ENCODE results near the gene RTP3. TPM values are rescaled to one million over a fixed set of nuclear protein-coding genes. Genes with fewer than 3 reads are reported as not detected.

Gene RTP3
- total and polyA plus RNA-seq, 2 of the 4 experiments (the other 2 are of a cell fraction) = 0.18 to 0.26 TPM

DNA sequence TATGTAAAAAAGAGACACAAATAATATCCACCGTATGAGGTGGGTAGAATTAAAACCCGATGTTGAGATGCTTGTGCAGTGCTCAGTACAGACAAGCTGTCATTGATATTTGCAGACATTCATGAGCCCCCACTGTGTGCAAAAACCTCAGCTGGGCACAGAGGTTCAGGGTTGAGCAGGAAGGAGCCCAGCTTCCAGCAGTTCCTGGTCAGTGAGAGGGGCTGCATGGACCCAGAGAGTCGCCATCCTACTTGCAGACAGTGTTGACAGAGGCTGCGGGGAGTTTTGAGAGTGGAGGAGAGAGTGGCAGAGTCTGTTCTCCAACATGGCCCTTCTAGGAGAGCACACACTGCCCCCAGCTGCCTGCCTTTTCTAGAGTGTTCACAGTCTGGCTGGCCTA is 26.9 kb upstream of the RTP3 start:
- Histone ChIP-seq H3K79me1 (ENCODE audit: low read depth in 1 of 2, low read length in 2 of 2) (no peaks in the 10 kb centered on the region), H3K18ac (ENCODE audit: low read depth, low read length) (no peak overlapping the region), H2AK5ac (ENCODE audit: low read depth, low read length) (no peak overlapping the region), H4K8ac (ENCODE audit: low read depth in 2 of 2, low read length in 2 of 2) (no peak overlapping the region), H4K91ac (ENCODE audit: insufficient read depth, low read depth, low read length) (no peak overlapping the region), H3K4me2 (ENCODE audit: low read depth, low read length) (no peak overlapping the region), H3K14ac (replicated peaks; ENCODE audit: low read depth, low read length) (no peak overlapping the region), H3K27ac (ENCODE audit: insufficient read depth, low read length) (no peak overlapping the region), H4K20me1 (ENCODE audit: insufficient read depth, low read length) (no peaks in the 10 kb centered on the region), H3K27me3 (ENCODE audit: control insufficient read depth, insufficient read depth, low read length) (peaks cover 61% of the 10 kb centered on the region), H3K36me3 (ENCODE audit: control insufficient read depth, insufficient read depth, low read length) (no peaks in the 10 kb centered on the region), H2BK20ac (ENCODE audit: low read depth, low read length) (no peak overlapping the region), H2BK15ac (ENCODE audit: low read depth, low read length) (no peak overlapping the region), H3K56ac (ENCODE audit: extremely low read depth, insufficient read depth, low read length) (no peak overlapping the region), H3K4me1 (ENCODE audit: control insufficient read depth, insufficient read depth, low read length) (no peaks in the 10 kb centered on the region), H3K4me3 (ENCODE audit: insufficient read depth, low read depth, low read length) (no peak overlapping the region), H2BK5ac (ENCODE audit: low read depth, low read length, poor library complexity, severe bottlenecking) (no peak overlapping the region), H3K23ac (ENCODE audit: low read depth, low read length) (no peak overlapping the region), H3K9me1 (ENCODE audit: insufficient read depth, low read length) (no peaks in the 10 kb centered on the region), H3K9me3 (ENCODE audit: control insufficient read depth, insufficient read depth, low read length) (peaks cover 12% of the 10 kb centered on the region), H2AFZ (replicated peaks; ENCODE audit: low read length, poor library complexity) (no peak overlapping the region), H4K5ac (ENCODE audit: low read depth, low read length) (no peak overlapping the region), H2AK9ac (replicated peaks; ENCODE audit: low read depth, low read length, poor library complexity) (no peak overlapping the region), H3K4ac (ENCODE audit: low read depth, low read length) (no peak overlapping the region), H3K9ac (ENCODE audit: low read depth, low read length) (no peak overlapping the region), H2BK120ac (ENCODE audit: low read depth, low read length) (no peak overlapping the region)
- in situ Hi-C loops (cut with MboI; ENCODE audit: low sequenced_read_pairs) = no loop called here
- no CpG with 5 or more reads among the region's 4 CpGs for WGBS, 2 experiments (ENCODE audit: extremely low coverage in 2 of 2, insufficient read length in 1 of 2)
- dilution Hi-C loops (cut with HindIII; ENCODE audit: low sequenced_read_pairs, unreplicated experiment) = no loop called here
- CTCF ChIA-PET = no interaction called here
- ATAC-seq (ENCODE audit: low read depth) (no peak; the same call in 1 of the 2 replicates), DNase-seq (no peak)
- BruUV-seq (replicated peaks) = no TSS peak
- intact Hi-C loops (cut with micrococcal nuclease) = no loop called here
- TF ChIP-seq CEBPB (IDR thresholded peaks at IDR 0.05; ENCODE audit: low read depth, low read length) (no peak), MAFK (IDR thresholded peaks at IDR 0.05; ENCODE audit: low read depth, low read length) (no peak), RFX5 (IDR thresholded peaks at IDR 0.05; ENCODE audit: low read depth, low read length) (no peak), NFE2L2 (IDR thresholded peaks at IDR 0.05; ENCODE audit: low read depth, low read length) (no peak), MXI1 (IDR thresholded peaks at IDR 0.05; ENCODE audit: borderline replicate concordance, low read depth, low read length) (no peak), SMC3 (IDR thresholded peaks at IDR 0.05; ENCODE audit: low read depth, low read length) (no peak), FOS (IDR thresholded peaks at IDR 0.05; ENCODE audit: low read depth, low read length) (no peak), RAD21 (IDR thresholded peaks at IDR 0.05; ENCODE audit: low read length) (no peak), RCOR1 (IDR thresholded peaks at IDR 0.05; ENCODE audit: insufficient replicate concordance, low read length) (no peak), POLR2A (IDR thresholded peaks at IDR 0.05; ENCODE audit: low read depth, low read length) (no peak), CHD1 (IDR thresholded peaks at IDR 0.05; ENCODE audit: low read depth, low read length) (no peak), BHLHE40 (IDR thresholded peaks at IDR 0.05; ENCODE audit: low read depth, low read length) (no peak), MAZ (IDR thresholded peaks at IDR 0.05; ENCODE audit: borderline replicate concordance, low read depth, low read length) (no peak)
- TF ChIP-seq, protein P1, sequence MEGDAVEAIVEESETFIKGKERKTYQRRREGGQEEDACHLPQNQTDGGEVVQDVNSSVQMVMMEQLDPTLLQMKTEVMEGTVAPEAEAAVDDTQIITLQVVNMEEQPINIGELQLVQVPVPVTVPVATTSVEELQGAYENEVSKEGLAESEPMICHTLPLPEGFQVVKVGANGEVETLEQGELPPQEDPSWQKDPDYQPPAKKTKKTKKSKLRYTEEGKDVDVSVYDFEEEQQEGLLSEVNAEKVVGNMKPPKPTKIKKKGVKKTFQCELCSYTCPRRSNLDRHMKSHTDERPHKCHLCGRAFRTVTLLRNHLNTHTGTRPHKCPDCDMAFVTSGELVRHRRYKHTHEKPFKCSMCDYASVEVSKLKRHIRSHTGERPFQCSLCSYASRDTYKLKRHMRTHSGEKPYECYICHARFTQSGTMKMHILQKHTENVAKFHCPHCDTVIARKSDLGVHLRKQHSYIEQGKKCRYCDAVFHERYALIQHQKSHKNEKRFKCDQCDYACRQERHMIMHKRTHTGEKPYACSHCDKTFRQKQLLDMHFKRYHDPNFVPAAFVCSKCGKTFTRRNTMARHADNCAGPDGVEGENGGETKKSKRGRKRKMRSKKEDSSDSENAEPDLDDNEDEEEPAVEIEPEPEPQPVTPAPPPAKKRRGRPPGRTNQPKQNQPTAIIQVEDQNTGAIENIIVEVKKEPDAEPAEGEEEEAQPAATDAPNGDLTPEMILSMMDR (conservative IDR thresholded peaks at IDR 0.05; ENCODE audit: low read depth, low read length) = no peak
- TF ChIP-seq, protein P2, sequence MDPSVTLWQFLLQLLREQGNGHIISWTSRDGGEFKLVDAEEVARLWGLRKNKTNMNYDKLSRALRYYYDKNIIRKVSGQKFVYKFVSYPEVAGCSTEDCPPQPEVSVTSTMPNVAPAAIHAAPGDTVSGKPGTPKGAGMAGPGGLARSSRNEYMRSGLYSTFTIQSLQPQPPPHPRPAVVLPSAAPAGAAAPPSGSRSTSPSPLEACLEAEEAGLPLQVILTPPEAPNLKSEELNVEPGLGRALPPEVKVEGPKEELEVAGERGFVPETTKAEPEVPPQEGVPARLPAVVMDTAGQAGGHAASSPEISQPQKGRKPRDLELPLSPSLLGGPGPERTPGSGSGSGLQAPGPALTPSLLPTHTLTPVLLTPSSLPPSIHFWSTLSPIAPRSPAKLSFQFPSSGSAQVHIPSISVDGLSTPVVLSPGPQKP (IDR thresholded peaks at IDR 0.05; ENCODE audit: borderline replicate concordance, low read depth, low read length) = no peak
- TF ChIP-seq, protein P3, sequence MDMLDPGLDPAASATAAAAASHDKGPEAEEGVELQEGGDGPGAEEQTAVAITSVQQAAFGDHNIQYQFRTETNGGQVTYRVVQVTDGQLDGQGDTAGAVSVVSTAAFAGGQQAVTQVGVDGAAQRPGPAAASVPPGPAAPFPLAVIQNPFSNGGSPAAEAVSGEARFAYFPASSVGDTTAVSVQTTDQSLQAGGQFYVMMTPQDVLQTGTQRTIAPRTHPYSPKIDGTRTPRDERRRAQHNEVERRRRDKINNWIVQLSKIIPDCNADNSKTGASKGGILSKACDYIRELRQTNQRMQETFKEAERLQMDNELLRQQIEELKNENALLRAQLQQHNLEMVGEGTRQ (IDR thresholded peaks at IDR 0.05; ENCODE audit: low read depth, low read length) = no peak
- POLR2A ChIA-PET (ENCODE audit: unreplicated experiment) = no interaction called here

All from IMR-90 (cell line).